ENCODE data around the gene TOGARAM1.

Gene TOGARAM1

GRCh38 chr14:45118594-45118993 is 156.6 kb downstream of the TOGARAM1 start:
- peaks cover 9% of the 10 kb centered on the region for H3K36me3 Mint-ChIP-seq

GRCh38 chr14:45120096-45120495 is 158.1 kb downstream of the TOGARAM1 start:
- Mint-ChIP-seq H3K4me1 (ENCODE audit: low read depth) (peaks cover 3% of the 10 kb centered on the region), H3K36me3 (peaks cover 11% of the 10 kb centered on the region), H3K27ac (no peak overlapping the region), H3K27me3 (no peaks in the 10 kb centered on the region), H3K9me3 (ENCODE audit: low read depth) (no peaks in the 10 kb centered on the region), H3K4me3 (no peak overlapping the region)

More at GRCh38 chr14:45118594-45118993, 156.6 kb downstream of the TOGARAM1 start:
- Mint-ChIP-seq H3K4me1 (ENCODE audit: low read depth) (peaks cover 13% of the 10 kb centered on the region), H3K9me3 (ENCODE audit: low read depth) (no peaks in the 10 kb centered on the region), H3K27ac (no peak overlapping the region), H3K4me3 (no peak overlapping the region), H3K27me3 (no peaks in the 10 kb centered on the region)

GRCh38 chr14:45123271-45123670 is 161.3 kb downstream of the TOGARAM1 start:
- Mint-ChIP-seq H3K4me3 (no peak overlapping the region), H3K27ac (no peak overlapping the region), H3K4me1 (ENCODE audit: low read depth) (no peaks in the 10 kb centered on the region), H3K36me3 (peaks cover 11% of the 10 kb centered on the region), H3K9me3 (ENCODE audit: low read depth) (no peaks in the 10 kb centered on the region), H3K27me3 (no peaks in the 10 kb centered on the region)

Data from activated naive CD8-positive, alpha-beta T cell (primary cell).